OCI-LY7 (cell line): ENCODE data around the gene FGR. TPM values are rescaled to one million over a fixed set of nuclear protein-coding genes. Genes with fewer than 3 reads are reported as not detected.

ENCODE experiments used
- BruUV-seq: library from RNA; stranded (reverse); fragments of 400-500 nt; replicated peaks from 2 replicates; lab custom pipeline; 2021; lab: Mats Ljungman, UMichigan
- CTCF ChIA-PET: fragments of 300-600 bp; sonication (Branson Sonifier 250); formaldehyde crosslinking; loops from one replicate; lab custom pipeline; 2022; ENCODE audit warnings: antibody characterized with exemption; ENCODE audit not compliant: unreplicated experiment; lab: Charles Lee
- POLR2A ChIA-PET: fragments of 300-600 bp; sonication (Branson Sonifier 250); formaldehyde crosslinking; loops from one replicate; lab custom pipeline; 2022; ENCODE audit warnings: antibody characterized with exemption; lab: Charles Lee
- DNase-seq: peaks from one replicate; pipeline ENCODE4 v3.0.0-alpha.2; 2015; ENCODE audit warnings: low spot score
- H2AFZ ChIP-seq: fragments of 200-600 bp; sonication (generic), shearing (Covaris generic); 2 replicates; pipeline ENCODE4 v1.6.1; 2014; ENCODE audit warnings: mild to moderate bottlenecking, antibody characterized with exemption, low read length, moderate library complexity
- H3K27ac ChIP-seq: fragments of 200-600 bp; sonication (generic); 2 replicates; pipeline ENCODE4 v1.5.1; 2014; ENCODE audit warnings: mixed run types, low read depth, mild to moderate bottlenecking, moderate library complexity, low read length, inconsistent platforms; ENCODE audit not compliant: poor library complexity, severe bottlenecking
- H3K36me3 ChIP-seq: fragments of 200-600 bp; sonication (generic); 2 replicates; pipeline ENCODE4 v1.6.1; 2014; ENCODE audit warnings: mild to moderate bottlenecking, antibody characterized with exemption, low read length, moderate library complexity, mixed read lengths; ENCODE audit not compliant: insufficient read depth
- H3K4me1 ChIP-seq: fragments of 200-600 bp; sonication (generic); 2 replicates; pipeline ENCODE4 v1.5.1; 2014; ENCODE audit warnings: mild to moderate bottlenecking, low read length; ENCODE audit not compliant: insufficient read depth, poor library complexity, severe bottlenecking
- H3K4me2 ChIP-seq: fragments of 200-600 bp; sonication (generic); 2 replicates; pipeline ENCODE4 v1.6.1; 2014; ENCODE audit warnings: mild to moderate bottlenecking, low read length
- H3K4me3 ChIP-seq: fragments of 200-600 bp; sonication (generic); 2 replicates; pipeline ENCODE4 v1.5.1; 2014; ENCODE audit warnings: mild to moderate bottlenecking, low read depth, low read length; ENCODE audit not compliant: poor library complexity, severe bottlenecking
- H3K79me2 ChIP-seq: fragments of 200-600 bp; sonication (generic); 2 replicates; pipeline ENCODE4 v1.6.1; 2016; ENCODE audit warnings: low read depth, mild to moderate bottlenecking, low read length, moderate library complexity, mixed read lengths; ENCODE audit not compliant: insufficient read depth
- H3K9me2 ChIP-seq: fragments of 200-600 bp; sonication (generic); 2 replicates; pipeline ENCODE4 v1.6.1; 2016; ENCODE audit warnings: mild to moderate bottlenecking, low read length, mixed read lengths; ENCODE audit not compliant: insufficient read depth
- H3K9me3 ChIP-seq: fragments of 200-600 bp; sonication (generic); 2 replicates; pipeline ENCODE4 v1.6.1; 2014; ENCODE audit warnings: mild to moderate bottlenecking, mixed run types, low read length, mixed read lengths
- H4K20me1 ChIP-seq: fragments of 200-600 bp; sonication (generic); 2 replicates; pipeline ENCODE4 v1.6.1; 2014; ENCODE audit warnings: mild to moderate bottlenecking, antibody characterized with exemption, low read length, moderate library complexity, mixed read lengths; ENCODE audit not compliant: insufficient read depth
- EZH2phosphoT487 ChIP-seq: fragments of 200-600 bp; sonication (generic); IDR thresholded peaks from 2 replicates; pipeline ENCODE4 v1.6.1; 2018; ENCODE audit warnings: low read depth, borderline replicate concordance, mild to moderate bottlenecking, mixed run types, antibody characterized with exemption, low read length, moderate library complexity, mixed read lengths
- intact Hi-C: fragments of 100-400 bp; cut with micrococcal nuclease; formaldehyde crosslinking; loops from one replicate; pipeline ENCODE4 v1.10.0; 2022; ENCODE audit not compliant: unreplicated experiment
- total RNA-seq, 2 experiments: library from RNA; depleted of rRNA in 1 of 2; stranded (reverse); fragments of >200 nt in 1 of 2; shearing (Covaris generic) in 1 of 2; gene quantifications; 2 replicates each; pipeline ENCODE4 v1.2.3, GENCODE V29; 2014 to 2022
- TF ChIP-seq, protein P1 (sequence below): fragments of 200-600 bp; sonication (generic); conservative IDR thresholded peaks from 2 replicates; pipeline ENCODE4 v1.5.1; 2014; ENCODE audit warnings: mild to moderate bottlenecking, antibody characterized with exemption, low read length, moderate library complexity, mixed read lengths

Gene FGR
- total RNA-seq, 2 experiments from 2014 or later = 1.2 to 2.2 TPM

DNA sequence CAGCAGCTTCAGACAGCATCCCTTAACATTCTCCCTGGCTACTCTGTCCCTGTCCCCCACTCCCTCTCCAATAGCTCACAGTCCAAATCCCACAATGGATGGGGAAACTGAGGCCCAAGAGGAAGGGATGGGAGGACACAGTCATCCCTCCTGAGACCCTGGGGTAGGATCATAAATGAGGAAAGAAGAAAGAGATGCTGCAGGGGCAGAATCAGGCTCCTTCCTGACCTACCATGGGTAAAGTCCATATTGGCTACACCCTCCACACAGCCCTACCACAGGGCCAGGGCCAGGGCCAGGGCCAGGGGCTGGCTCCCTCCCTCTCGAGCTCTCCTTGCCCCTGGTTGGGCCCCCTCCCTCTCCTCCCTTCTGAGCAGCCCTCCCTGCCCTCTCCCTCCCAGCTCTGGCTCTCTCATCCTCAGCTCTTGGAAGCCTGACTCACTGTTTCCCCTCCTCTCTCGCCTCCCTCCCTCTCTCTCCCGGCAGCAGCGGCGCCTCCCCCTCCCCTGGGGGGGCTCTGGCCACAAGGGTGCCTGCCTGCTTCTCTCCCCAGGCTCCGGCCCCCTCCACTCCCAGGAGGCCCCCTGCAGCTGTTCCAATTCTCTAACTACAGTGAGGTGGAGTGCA lies 36.0 kb downstream of the FGR start:
- Histone ChIP-seq H3K4me3 (no peak overlapping the region), H3K9me2 (no peaks in the 10 kb centered on the region), H3K4me1 (peaks cover 67% of the 10 kb centered on the region), H2AFZ (no peak overlapping the region), H3K4me2 (peak overlapping the region; percentile 82), H3K79me2 (no peaks in the 10 kb centered on the region; the same call in 1 of the 2 replicates), H3K27ac (peak overlapping the region; percentile 29), H4K20me1 (0 out of 2 replicates have a peak, but pooled peaks cover 11% of the 10 kb centered on the region), H3K36me3 (no peaks in the 10 kb centered on the region), H3K9me3 (no peaks in the 10 kb centered on the region)
- BruUV-seq = no TSS peak
- ChIA-PET CTCF (no interaction called here), POLR2A (interaction anchor here (0.5 to 0.6 kb wide), 2 partner anchors 100 to 157 kb away, joined by 3 read pairs; no protein-coding TSS in a partner anchor)
- DNase-seq = peak; percentile 45
- intact Hi-C loops = no loop called here
- no peak for TF ChIP-seq EZH2phosphoT487
- TF ChIP-seq, protein P1, sequence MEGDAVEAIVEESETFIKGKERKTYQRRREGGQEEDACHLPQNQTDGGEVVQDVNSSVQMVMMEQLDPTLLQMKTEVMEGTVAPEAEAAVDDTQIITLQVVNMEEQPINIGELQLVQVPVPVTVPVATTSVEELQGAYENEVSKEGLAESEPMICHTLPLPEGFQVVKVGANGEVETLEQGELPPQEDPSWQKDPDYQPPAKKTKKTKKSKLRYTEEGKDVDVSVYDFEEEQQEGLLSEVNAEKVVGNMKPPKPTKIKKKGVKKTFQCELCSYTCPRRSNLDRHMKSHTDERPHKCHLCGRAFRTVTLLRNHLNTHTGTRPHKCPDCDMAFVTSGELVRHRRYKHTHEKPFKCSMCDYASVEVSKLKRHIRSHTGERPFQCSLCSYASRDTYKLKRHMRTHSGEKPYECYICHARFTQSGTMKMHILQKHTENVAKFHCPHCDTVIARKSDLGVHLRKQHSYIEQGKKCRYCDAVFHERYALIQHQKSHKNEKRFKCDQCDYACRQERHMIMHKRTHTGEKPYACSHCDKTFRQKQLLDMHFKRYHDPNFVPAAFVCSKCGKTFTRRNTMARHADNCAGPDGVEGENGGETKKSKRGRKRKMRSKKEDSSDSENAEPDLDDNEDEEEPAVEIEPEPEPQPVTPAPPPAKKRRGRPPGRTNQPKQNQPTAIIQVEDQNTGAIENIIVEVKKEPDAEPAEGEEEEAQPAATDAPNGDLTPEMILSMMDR = 0 out of 2 replicates have a peak, but pooled peaks have one; percentile 19

DNA sequence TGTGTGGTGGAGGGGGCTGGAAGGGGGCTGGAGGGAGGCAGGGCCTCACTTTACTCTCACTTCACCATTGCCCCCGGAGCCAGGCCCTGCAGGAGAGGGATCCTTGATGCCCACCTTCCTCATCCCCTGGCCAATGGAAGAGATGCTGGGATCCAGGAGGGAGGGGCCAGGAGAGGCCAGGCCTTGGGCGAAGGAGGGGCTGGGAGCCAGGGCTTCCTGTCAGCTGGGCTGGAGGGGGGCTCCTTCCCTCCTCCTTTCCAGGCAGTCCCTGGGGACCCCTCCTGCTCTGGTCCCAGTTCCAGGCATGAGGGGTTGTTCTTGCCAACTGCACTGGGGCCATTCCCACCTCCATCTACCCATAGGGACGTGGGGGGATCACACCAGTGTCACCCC lies 36.7 kb downstream of the FGR start:
- Histone ChIP-seq H2AFZ (no peak overlapping the region), H4K20me1 (0 out of 2 replicates have a peak, but pooled peaks cover 11% of the 10 kb centered on the region), H3K79me2 (no peaks in the 10 kb centered on the region; the same call in 1 of the 2 replicates), H3K9me2 (no peaks in the 10 kb centered on the region), H3K4me1 (peaks cover 67% of the 10 kb centered on the region), H3K36me3 (no peaks in the 10 kb centered on the region), H3K9me3 (no peaks in the 10 kb centered on the region), H3K4me2 (peak overlapping the region; percentile 82), H3K4me3 (no peak overlapping the region), H3K27ac (peak overlapping the region; percentile 14)
- DNase-seq = no peak
- POLR2A ChIA-PET = interaction anchor here (0.6 kb wide), 1 partner anchor 156 kb away, joined by 3 read pairs; no protein-coding TSS in a partner anchor
- CTCF ChIA-PET = no interaction called here
- BruUV-seq = no TSS peak
- TF ChIP-seq, protein P1 = no peak
- no peak for TF ChIP-seq EZH2phosphoT487
- intact Hi-C loops = no loop called here
